Activated T-cell treated with anti-CD3 and anti-CD28 coated beads, Interleukin-2, amount 50 U/mL, for 4 hours (primary cell): Measurements from ENCODE around the gene NINJ2. TPM values are rescaled to one million over a fixed set of nuclear protein-coding genes. Genes with fewer than 3 reads are reported as not detected.
A peak's percentile ranks its signal among the peaks of the same experiment; 100 is the strongest.
"Not testable (repeated sequence)": the region's sequence is repeated elsewhere in the genome, so short reads cannot be mapped to it uniquely, and the experiment has no call there.

Experiments used
- ATAC-seq, 2 donors: fragments of 200-7000 bp; cut with Tn5 transposase; one replicate each; pipeline ENCODE4 v1.10.0; 2021
- DNase-seq: peaks from one replicate; pipeline ENCODE4 v3.0.0-alpha.2; 2020
- H3K27me3 Mint-ChIP-seq: one replicate; pipeline ENCODE4 v1.8.0; 2021; ENCODE audit warnings: low read depth, mixed read lengths
- H3K36me3 Mint-ChIP-seq: one replicate; pipeline ENCODE4 v1.8.0; 2022; ENCODE audit warnings: mixed read lengths; ENCODE audit not compliant: insufficient read depth
- H3K4me1 Mint-ChIP-seq: one replicate; pipeline ENCODE4 v1.8.0; 2021; ENCODE audit warnings: low read depth, mixed read lengths
- H3K4me3 Mint-ChIP-seq: one replicate; pipeline ENCODE4 v1.8.0; 2021; ENCODE audit warnings: mild to moderate bottlenecking, moderate library complexity, mixed read lengths
- H3K9me3 Mint-ChIP-seq: one replicate; pipeline ENCODE4 v1.8.0; 2021; ENCODE audit warnings: mixed read lengths
- total RNA-seq, 3 donors: library from RNA; stranded (reverse); gene quantifications; one replicate each; pipeline ENCODE4 v1.2.1, GENCODE V29; 2021

Gene NINJ2
- total RNA-seq, 3 donors from 2014 or later = 2.6 to 3.7 (median 2.7) TPM

GRCh38 chr12:661720-662486 is 1.3 kb downstream of the NINJ2 start:
- Mint-ChIP-seq H3K9me3 (no peaks in the 10 kb centered on the region), H3K4me1 (peaks cover 39% of the 10 kb centered on the region), H3K4me3 (peak overlapping the region; percentile 81), H3K27me3 (no peaks in the 10 kb centered on the region), H3K36me3 (no peaks in the 10 kb centered on the region)
- no peak for ATAC-seq
- no peak for DNase-seq

DNA sequence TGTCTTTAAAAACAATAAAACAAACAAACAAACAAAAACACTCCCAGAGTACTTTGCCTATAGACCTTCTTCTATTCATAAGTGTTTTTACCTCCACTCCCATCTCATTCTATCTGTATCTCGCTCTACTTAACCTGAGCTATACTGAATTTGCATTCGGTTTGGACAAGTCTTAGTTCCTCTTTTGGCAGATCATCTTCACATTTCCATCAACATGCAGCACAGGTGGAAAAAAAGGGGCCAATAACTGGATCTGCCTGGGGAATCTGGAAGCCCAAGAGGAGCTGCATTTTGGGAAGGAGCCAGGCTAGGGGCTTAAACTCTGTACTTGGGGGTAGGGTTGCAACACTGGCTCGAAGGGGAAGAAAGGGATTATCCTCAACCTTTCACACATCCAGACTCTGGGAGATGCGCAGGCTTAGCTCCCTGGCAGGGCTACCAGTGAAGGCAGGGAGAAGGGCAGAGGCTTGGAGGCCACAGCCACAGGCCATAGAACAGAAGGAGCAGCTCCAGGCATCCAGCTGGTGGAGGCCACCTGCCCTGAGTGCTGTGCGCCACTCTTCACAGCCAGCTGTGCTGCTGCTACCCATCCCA is 4.1 kb downstream of the NINJ2 start:
- no peaks in the 10 kb centered on the region for H3K36me3 Mint-ChIP-seq
- no peaks in the 10 kb centered on the region for H3K9me3 Mint-ChIP-seq
- H3K4me1 Mint-ChIP-seq = peaks cover 28% of the 10 kb centered on the region
- ATAC-seq (no peak), DNase-seq (no peak)
- H3K27me3 Mint-ChIP-seq = no peaks in the 10 kb centered on the region
- no peak overlapping the region for H3K4me3 Mint-ChIP-seq

GRCh38 chr12:650983-651382 is 12.3 kb downstream of the NINJ2 start:
- Mint-ChIP-seq H3K4me3 (no peak overlapping the region), H3K27me3 (no peaks in the 10 kb centered on the region), H3K36me3 (peaks cover 7% of the 10 kb centered on the region), H3K9me3 (peaks cover 3% of the 10 kb centered on the region), H3K4me1 (peaks cover 12% of the 10 kb centered on the region)
- no peak for DNase-seq
- no peak for ATAC-seq

DNA sequence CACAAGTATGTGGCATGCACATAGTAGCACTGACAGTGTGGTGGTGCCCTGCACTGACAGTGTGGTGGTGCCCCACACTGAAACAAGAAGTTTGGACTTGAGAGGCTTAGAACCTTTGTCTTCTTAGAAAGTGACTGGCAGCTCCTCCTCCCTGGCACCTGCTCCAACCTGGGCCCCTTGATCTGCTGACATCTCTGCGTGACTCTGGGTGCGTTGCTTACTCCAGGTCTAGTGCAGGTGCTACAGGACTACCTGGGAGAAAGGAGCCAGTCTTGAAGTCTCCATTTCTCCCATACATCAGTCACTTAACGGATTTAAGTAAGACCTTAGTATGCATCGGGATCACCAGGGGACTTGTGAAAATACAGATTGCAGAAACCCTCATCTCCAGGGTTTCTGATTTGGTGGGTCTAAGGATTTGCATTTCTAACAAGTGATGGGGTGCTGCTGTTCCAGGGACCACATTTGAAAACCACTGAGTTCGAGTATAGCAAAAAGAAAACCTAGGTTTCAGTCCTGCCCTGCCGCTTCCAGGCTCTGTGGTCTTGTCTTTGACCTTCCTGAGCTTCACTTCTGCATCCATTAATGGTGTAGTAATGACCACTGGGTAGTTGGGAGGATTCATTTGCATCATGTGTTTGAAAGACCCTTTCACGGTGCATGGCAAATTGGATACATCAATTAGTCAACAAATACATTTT is 15.7 kb downstream of the NINJ2 start:
- DNase-seq (no peak), ATAC-seq (no peak)
- no peaks in the 10 kb centered on the region for H3K27me3 Mint-ChIP-seq
- peaks cover 7% of the 10 kb centered on the region for H3K36me3 Mint-ChIP-seq
- H3K4me1 Mint-ChIP-seq = peaks cover 34% of the 10 kb centered on the region
- no peak overlapping the region for H3K4me3 Mint-ChIP-seq
- H3K9me3 Mint-ChIP-seq = peaks cover 3% of the 10 kb centered on the region

GRCh38 chr12:646442-647384 is 16.5 kb downstream of the NINJ2 start:
- Mint-ChIP-seq H3K36me3 (peaks cover 7% of the 10 kb centered on the region), H3K4me3 (no peak overlapping the region), H3K9me3 (peaks cover 3% of the 10 kb centered on the region), H3K4me1 (peaks cover 38% of the 10 kb centered on the region), H3K27me3 (no peaks in the 10 kb centered on the region)
- ATAC-seq = no peak
- DNase-seq = no peak

- no peaks in the 10 kb centered on the region for H3K9me3 Mint-ChIP-seq
- ATAC-seq = no peak
- peaks cover 38% of the 10 kb centered on the region for H3K4me1 Mint-ChIP-seq
- no peak for DNase-seq
- no peaks in the 10 kb centered on the region for H3K27me3 Mint-ChIP-seq
- H3K36me3 Mint-ChIP-seq = peaks cover 7% of the 10 kb centered on the region
- no peak overlapping the region for H3K4me3 Mint-ChIP-seq
These were observed 17.6 kb downstream of the NINJ2 start for GRCh38 chr12:645563-646071.

DNA sequence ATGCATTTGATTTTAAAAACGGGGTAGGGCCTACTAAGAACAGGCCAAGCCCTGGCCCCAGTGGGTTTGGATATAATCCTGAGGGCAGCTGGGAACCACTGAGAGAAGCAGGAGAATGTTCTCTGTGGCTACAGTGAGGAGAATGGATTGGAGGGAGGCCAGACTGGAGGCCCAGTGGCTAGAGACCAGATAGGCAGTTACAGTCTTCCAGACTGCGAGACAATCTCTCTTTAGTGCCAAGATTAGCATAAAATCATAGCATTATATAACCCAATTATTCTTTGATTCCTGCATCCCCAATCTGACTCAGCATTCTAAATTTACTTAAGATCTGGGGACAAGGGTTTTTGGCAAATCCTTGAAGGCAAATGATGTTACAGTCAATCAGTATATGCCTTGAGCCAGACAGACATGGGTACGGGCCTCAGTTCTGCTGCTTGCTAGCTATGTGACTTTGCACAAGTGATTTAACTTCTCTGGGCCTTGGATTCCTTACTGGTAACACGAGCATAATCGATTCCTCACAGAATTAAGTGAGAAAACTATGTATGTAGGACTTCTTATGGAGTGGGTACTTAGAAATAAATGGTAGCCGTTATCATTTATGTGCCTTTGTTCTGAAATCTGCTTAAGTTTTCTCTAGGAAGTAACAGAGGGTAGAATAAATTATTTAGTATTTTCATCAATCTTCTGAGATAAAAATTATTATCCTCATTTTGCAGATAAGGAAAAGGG is 18.3 kb downstream of the NINJ2 start:
- Mint-ChIP-seq H3K9me3 (no peaks in the 10 kb centered on the region), H3K4me3 (no peak overlapping the region), H3K36me3 (peaks cover 7% of the 10 kb centered on the region), H3K4me1 (peaks cover 44% of the 10 kb centered on the region), H3K27me3 (no peaks in the 10 kb centered on the region)
- DNase-seq (no peak), ATAC-seq (no peak)

DNA sequence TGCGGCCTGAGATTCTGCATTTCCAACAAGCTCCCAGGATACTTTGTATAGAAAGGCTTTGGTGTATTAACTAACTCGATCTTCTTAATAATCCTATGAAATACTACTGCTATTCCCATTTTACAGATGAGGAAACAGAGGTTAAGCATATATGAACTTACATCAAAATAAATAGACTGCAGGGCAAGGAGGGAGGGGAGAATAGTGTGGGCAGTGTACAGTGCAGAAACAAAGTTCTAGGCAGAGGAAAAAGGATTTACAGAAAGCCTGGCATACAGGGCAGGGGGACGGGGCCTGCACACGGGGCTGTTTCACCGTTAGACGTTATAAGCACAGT is 19.0 kb downstream of the NINJ2 start:
- H3K9me3 Mint-ChIP-seq = no peaks in the 10 kb centered on the region

GRCh38 chr12:643475-644302 is 19.6 kb downstream of the NINJ2 start:
- H3K9me3 Mint-ChIP-seq = no peaks in the 10 kb centered on the region
- H3K36me3 Mint-ChIP-seq = peaks cover 7% of the 10 kb centered on the region
- ATAC-seq = peak in 1 of 2 donors; percentile 3
- no peak for DNase-seq
- no peaks in the 10 kb centered on the region for H3K27me3 Mint-ChIP-seq
- peaks cover 57% of the 10 kb centered on the region for H3K4me1 Mint-ChIP-seq
- H3K4me3 Mint-ChIP-seq = peak overlapping the region; percentile 89

More for the DNA sequence above, 19.0 kb downstream of the NINJ2 start:
- H3K4me3 Mint-ChIP-seq = peak overlapping the region; percentile 89
- peaks cover 7% of the 10 kb centered on the region for H3K36me3 Mint-ChIP-seq
- DNase-seq = no peak
- peaks cover 51% of the 10 kb centered on the region for H3K4me1 Mint-ChIP-seq
- no peaks in the 10 kb centered on the region for H3K27me3 Mint-ChIP-seq
- no peak for ATAC-seq

DNA sequence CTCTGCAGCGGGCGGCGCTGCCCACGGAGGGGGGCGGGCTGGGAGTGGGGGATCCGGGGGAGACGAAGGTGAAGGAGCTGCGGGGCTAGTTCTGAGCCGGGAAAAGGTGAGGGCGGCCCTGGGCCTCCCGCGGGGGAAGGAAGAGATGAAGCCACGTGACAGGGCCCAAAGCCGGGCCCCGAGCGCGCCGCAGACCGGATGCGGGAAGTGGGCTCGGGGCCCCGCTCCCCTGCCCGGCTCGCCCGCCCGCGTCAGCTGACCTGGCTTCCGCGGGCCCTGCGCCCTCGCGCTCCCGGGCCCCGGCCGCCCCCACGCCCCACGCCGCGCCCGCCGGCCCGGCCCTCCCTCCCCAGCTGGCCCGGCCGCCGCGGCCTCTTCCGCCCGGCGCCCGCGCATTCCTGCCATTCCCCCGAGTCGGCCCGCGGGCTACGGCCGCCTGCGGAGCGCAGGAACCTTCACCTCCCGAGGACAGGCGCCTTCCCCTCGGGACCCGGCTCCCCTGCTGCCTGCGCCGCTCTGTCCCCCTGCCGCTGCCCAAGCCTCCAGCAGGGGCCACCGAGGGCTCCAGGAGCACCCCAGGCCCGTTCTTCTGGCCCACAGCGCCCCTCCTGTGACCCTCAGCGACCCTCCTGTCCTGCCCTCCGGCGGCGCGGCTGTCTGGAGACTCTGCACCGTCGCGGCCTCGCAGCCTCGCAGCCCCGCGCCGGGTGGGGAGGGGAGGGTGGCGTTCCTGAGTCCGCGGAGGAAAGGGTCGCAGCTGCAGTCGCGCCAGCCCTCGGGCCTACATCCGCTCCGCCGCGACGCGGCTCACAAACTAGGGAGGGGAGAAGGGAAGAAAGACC is 20.4 kb downstream of the NINJ2 start:
- ATAC-seq (peak; percentile 71 to 74), DNase-seq (peak; percentile 58)
- peak overlapping the region; percentile 89 for H3K4me3 Mint-ChIP-seq
- no peaks in the 10 kb centered on the region for H3K27me3 Mint-ChIP-seq
- H3K9me3 Mint-ChIP-seq = no peaks in the 10 kb centered on the region
- peaks cover 63% of the 10 kb centered on the region for H3K4me1 Mint-ChIP-seq
- H3K36me3 Mint-ChIP-seq = peaks cover 7% of the 10 kb centered on the region

DNA sequence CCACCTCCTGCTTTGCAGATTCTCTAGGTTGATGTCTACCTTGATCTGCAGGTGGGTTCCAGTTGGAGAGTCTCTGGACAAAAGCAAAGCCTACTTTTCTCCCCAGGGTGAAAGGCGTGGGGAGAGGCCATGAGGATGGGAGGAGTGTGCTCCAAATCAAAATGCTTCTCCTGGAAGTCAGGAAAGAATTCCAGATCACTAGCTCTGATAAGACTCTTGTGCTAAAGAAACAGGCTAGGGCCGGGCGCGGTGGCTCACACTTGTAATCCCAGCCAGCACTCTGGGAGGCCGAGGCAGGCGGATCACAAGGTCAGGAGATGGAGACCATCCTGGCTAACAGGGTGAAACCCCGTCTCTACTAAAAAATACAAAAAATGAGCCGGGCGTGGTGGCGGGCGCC is 21.9 kb downstream of the NINJ2 start:
- peak overlapping the region; percentile 26 for H3K4me3 Mint-ChIP-seq
- not testable (repeated sequence) for DNase-seq, H3K9me3 Mint-ChIP-seq

DNA sequence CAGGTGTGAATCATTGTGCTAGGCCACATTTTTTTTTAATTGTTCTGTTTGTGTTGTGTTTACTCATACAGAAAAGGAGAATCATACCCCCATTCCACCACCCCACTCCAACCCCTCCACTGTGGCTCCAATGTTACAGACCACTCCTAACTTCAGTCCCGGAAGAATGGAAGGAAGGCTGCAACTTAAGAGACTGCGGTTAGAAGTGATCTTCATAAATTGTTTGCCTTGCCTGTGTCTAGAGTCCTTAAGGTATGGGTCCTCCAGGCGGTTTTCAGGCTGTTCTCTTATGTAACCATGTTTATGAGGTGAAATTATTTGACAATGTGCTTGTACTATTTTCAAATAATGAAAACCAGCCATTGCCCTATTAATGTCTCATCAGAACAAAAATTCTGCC is 22.5 kb downstream of the NINJ2 start:
- Mint-ChIP-seq H3K36me3 (no peaks in the 10 kb centered on the region), H3K4me3 (no peak overlapping the region), H3K27me3 (no peaks in the 10 kb centered on the region), H3K4me1 (peaks cover 64% of the 10 kb centered on the region), H3K9me3 (no peaks in the 10 kb centered on the region)
- ATAC-seq (no peak), DNase-seq (no peak)

More for the DNA sequence above, 21.9 kb downstream of the NINJ2 start:
- H3K27me3 Mint-ChIP-seq, ATAC-seq, H3K36me3 Mint-ChIP-seq: not testable (repeated sequence)
- peaks cover 64% of the 10 kb centered on the region for H3K4me1 Mint-ChIP-seq
